Inflammatory macrophage treated with lipopolysaccharide for 1 hour (primary cell): ENCODE data around the gene WNT10A.

Source experiments
- DNase-seq, 2 donors: peaks; one replicate each; pipeline ENCODE4 v3.0.0-alpha.2; 2020 to 2022

Gene WNT10A

DNA sequence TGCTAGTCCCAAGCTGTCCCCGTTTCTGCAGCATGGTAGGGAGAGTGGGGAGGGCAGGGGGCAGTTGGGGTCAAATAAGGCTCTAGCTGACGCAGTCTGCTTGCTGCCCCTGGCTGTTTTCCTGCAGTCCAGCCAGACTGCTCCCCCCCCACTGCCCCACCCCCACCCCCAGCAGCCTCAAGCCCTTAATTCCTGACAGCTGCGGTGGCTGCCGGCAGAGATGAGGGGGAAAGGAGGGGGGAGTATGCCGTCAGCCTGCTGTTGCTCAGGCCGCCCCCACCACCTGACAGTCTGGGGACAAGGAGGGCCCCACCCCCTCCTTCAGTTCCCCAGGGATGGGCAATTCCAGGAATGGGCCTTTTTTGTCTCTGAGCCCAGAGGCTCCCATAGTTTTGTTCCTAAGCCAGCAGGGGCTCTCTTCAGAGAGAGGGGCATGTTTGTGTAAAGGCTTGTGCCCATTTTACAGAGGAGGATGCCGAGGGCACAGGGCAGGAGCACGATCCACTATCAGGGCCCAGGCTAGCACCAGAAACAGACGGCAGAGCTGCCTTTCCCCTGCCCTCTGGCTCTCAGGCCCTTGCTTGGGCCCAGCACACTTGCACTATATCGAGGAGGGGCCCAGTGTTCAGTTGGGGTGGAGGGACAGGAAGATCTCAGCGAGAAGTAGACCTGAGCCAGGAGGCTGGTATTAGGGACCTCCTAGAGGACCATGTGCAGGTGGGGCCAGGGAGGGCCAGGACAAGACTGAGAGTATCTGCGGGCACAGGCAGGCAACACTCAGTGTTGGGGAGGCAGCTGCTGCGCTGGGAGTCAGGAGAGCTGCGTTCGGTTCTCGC lies 1.5 kb upstream of the WNT10A start:
- no peak for DNase-seq

DNA sequence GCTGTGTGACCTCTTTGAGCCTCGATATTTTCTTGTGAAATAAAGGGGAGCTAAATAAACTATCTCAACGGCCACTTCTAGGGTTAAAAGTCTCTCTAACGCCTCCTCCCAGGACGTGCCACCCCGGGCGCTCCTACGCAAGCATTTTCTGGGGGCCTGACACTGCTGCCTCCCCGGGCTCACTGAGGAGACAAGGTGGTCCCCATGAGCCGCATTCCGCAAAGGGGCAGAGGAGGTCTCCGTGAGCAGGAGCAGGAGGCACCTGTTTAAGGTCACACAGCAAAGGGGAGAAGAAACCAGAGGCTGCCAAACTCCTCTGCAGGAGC lies 913 bp upstream of the WNT10A start:
- DNase-seq, result no peak

GRCh38 chr2:218880859-218881594 lies 375 bp downstream of the WNT10A start:
- DNase-seq, result no peak

GRCh38 chr2:218881744-218882460 lies 1.2 kb downstream of the WNT10A start:
- no peak for DNase-seq

- no peak for DNase-seq
These were observed 1.8 kb downstream of the WNT10A start for GRCh38 chr2:218882461-218882816.

GRCh38 chr2:218882866-218883366 lies 2.3 kb downstream of the WNT10A start:
- no peak for DNase-seq

DNA sequence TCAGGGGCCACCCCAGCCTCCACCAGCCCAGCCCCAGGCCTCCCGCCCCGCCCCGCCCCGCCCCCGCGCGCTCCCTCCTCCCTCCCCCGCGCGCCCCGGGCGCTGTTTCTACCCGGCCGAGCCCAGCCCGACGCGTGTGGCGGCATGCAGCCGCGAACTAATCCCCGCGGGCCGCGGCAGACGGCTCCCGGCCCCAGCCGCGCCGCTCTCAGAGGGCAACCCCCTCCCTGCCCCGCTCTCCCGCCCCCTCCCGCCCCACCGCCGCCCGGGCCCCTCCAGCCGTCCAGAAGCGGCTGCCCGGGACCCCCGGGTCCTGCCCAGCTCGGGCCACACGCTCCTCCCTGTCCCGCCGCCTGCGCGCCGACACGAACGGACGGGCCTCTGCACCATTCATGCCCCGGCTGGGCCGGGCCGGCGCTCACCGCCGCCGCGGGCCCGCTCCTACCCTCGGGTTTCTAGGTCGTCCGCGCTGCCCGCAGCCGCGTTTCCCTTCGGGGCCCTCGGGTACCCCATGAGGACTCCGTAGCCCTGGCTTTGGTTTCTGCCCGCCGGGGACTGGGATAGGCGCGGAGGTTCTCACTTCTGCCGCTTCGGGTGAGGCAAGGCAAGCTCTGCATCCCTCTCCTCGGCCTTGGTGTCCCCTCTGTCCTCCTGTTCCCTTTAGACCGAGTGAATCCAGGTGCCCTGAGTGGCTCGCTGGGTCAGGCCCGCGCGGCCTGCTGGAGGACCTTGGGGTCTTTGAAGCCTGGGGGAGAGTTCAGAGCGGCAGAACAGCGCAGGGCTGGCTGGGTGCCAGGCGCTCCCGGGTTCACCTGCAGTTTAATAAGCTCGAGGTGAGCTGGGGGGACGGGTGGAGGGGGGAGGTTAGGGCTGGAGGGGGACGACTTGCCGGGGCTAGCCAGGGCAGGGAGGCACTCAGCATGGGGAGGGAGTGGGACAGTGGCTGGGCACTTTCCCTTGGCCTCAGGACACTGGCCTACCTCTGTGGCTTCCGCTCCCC lies 3.1 kb downstream of the WNT10A start:
- DNase-seq, result no peak

- no peak for DNase-seq
These were observed 3.9 kb downstream of the WNT10A start for GRCh38 chr2:218884519-218884918.

DNA sequence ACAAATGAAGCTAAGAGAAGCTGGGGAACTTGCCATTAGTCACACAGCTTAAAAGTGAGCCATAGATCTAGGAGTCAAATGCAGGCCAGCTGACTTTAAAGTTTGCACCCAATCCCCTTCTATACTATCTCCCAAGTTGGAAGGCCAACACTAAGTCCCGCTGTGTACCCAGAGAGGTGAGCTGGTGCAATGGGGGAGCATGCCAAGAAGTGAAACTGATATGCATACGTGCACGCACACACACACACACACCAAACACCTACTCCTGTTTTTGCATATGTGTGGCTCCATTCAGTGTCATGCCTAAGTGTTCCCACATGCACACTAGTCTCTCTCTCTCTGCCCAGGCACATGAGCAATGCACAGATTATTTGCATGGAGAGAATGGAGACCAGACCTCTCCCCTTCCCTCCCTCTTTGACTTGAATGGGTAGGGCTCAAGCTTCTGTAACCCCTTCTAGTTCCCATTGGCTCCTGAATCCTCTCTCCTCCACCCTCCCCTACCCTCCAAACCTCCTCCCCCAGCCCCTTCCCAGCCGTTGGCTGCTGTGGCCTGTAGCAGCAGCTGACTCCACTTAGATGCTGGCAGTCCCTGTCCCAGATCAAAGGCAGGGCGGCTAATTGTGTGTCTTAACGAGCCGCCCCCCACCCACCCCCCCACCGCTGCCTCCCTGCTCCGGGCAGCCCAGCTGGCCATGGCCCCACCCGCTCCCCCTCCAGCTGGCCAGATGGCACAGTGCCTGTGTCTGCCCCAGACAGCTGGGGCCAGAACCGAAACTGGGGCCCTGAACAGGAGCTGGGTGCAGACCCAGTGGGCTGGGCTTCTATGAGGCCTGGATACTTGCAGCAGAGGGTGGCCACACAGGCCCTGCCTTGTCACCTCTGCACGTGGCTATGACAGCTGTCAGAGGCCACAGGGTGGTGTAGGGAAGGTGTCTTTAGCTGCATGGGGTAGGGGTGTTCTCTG lies 5.6 kb downstream of the WNT10A start:
- no peak for DNase-seq

GRCh38 chr2:218887079-218887478 lies 6.4 kb downstream of the WNT10A start:
- DNase-seq, result no peak

GRCh38 chr2:218888341-218888740 lies 7.7 kb downstream of the WNT10A start:
- DNase-seq, result no peak

GRCh38 chr2:218889937-218890336 lies 9.3 kb downstream of the WNT10A start:
- no peak for DNase-seq

DNA sequence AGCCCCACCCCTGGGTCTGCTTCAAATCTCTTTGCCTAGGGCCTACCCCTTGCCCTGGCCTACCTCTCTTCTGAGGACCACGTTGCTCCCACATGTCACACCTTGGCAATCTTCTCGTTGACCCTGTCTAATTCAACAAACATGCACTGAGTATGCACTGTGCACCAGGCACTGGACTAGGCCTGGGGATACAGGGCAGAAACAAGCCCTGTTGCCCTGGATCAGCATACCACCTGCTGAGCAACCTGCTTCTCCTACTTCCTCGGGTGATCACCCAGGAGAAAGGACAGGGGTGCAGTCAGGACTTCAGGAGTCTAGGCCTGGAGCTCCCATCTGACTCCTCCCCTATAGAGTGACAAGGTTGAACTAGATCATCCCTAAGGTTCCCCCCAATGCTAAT lies 9.7 kb downstream of the WNT10A start:
- no peak for DNase-seq

- no peak for DNase-seq
These were observed 10.9 kb downstream of the WNT10A start for GRCh38 chr2:218891275-218892135.

GRCh38 chr2:218892693-218893348 lies 12.2 kb downstream of the WNT10A start:
- peak in 1 of 2 donors; percentile 37 for DNase-seq

DNA sequence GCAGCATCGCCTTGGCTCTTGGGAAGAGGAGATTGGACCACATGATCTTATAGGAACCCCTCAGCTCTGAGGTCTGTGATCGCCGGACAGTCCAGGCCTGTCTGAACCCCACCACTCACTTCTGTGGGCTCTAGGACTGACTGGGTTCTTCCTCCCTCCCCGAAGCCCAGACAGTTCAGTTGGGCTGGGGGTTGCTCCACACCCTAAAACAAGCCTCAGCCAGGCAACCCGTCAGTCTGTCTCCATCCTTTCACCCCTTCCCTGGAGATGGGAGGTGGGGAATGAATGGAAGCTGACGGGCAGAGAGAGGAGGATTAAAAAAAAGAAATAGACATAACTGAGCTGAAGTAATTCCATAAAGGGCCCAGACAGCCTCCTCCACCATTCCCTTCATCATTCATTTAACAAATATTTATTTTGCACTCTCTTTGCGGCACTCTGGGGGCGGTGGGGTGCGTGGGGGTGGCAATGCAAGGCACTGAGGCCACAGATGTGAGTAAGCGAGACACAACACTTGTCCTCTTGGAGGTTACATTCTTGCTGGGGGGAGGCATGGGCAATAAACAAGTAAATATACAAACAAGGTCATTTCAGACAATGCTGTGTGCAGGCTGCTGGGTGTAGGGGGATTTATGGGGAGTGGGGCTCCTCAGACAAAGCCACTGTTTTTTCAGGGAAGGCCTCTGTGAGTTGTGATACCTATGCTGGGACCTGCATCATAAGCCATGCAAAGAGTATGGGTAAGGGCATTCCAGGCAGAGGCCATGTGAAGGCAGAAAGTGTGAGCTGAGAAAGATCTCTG lies 12.9 kb downstream of the WNT10A start:
- no peak for DNase-seq

- DNase-seq, result no peak
These were observed 13.7 kb downstream of the WNT10A start for GRCh38 chr2:218894151-218894879.

- no peak for DNase-seq
These were observed 14.2 kb downstream of the WNT10A start for GRCh38 chr2:218894880-218895157.
